SH-SY5Y (cell line): ENCODE measurements around the gene ZFYVE1.

Experiments used
- GATA2 ChIP-seq: IDR thresholded peaks from 2 replicates; pipeline ENCODE4 v1.6.1; 2011; ENCODE audit warnings: mild to moderate bottlenecking, low read depth, low read length
- GATA3 ChIP-seq: IDR thresholded peaks from 2 replicates; pipeline ENCODE4 v1.6.1; 2011; ENCODE audit warnings: low read depth, mild to moderate bottlenecking, low read length, moderate library complexity

GRCh38 chr14:72980863-72981262 lies 46.0 kb downstream of the ZFYVE1 start:
- no peak for TF ChIP-seq GATA2
- TF ChIP-seq GATA3: no peak
